Right atrium auricular region (tissue), 2 donors: ENCODE results near the gene PRRX2. TPM values are rescaled to one million over a fixed set of nuclear protein-coding genes. Genes with fewer than 3 reads are reported as not detected.

Experiments used
- DNase-seq: peaks from one replicate; pipeline ENCODE4 v3.0.0-alpha.2; 2019; ENCODE audit warnings: low spot score
- H3K27ac ChIP-seq, 2 donors: fragments of 200-600 bp; sonication (generic); 1 replicate in 1 of 2; 2 replicates in 1 of 2; pipeline ENCODE4 v1.5.1; 2016 to 2019
- H3K27me3 ChIP-seq, 2 donors: fragments of 200-600 bp; sonication (generic); one replicate each; pipeline versions ENCODE4 v1.5.1 to v1.6.0; 2017 to 2019
- H3K36me3 ChIP-seq: fragments of 200-600 bp; sonication (generic); one replicate; pipeline ENCODE4 v1.5.1; 2016
- H3K4me1 ChIP-seq, 2 donors: fragments of 200-600 bp; sonication (generic); one replicate each; pipeline versions ENCODE4 v1.5.1 to v1.6.0; 2017 to 2019
- H3K4me3 ChIP-seq, 2 donors: fragments of 200-600 bp; sonication (generic); 1 replicate in 1 of 2; 2 replicates in 1 of 2; pipeline ENCODE4 v1.5.1; 2017 to 2019; ENCODE audit warnings: mild to moderate bottlenecking in 1 of 2, moderate library complexity in 1 of 2
- H3K9me3 ChIP-seq, 2 donors: fragments of 200-600 bp; sonication (generic); one replicate each; pipeline ENCODE4 v1.5.1; 2019
- CTCF ChIP-seq, 2 donors: fragments of 200-600 bp; sonication (generic); IDR thresholded peaks; one replicate each; pipeline ENCODE4 v1.5.1; 2019; ENCODE audit warnings: antibody characterized with exemption in 2 of 2
- total RNA-seq, 2 donors: library from RNA; depleted of rRNA; stranded (reverse); fragments of >200 nt; gene quantifications; one replicate each; pipeline ENCODE4 v1.1.0, GENCODE V29; 2016

The PRRX2 gene
- total RNA-seq, 2 donors from 2014 or later = 1.1 to 6.9 TPM

GRCh38 chr9:129728744-129729143, 63.3 kb downstream of the PRRX2 start:
- TF ChIP-seq CTCF (IDR thresholded peaks at IDR 0.05) = no peak
- no peaks in the 10 kb centered on the region for H3K36me3 ChIP-seq
- no peaks in the 10 kb centered on the region for H3K9me3 ChIP-seq
- H3K4me1 ChIP-seq = peaks cover 0 to 16% of the 10 kb centered on the region in 2 donors
- no peak overlapping the region for H3K27ac ChIP-seq
- H3K4me3 ChIP-seq = no peak overlapping the region
- no peak for DNase-seq
- H3K27me3 ChIP-seq = no peaks in the 10 kb centered on the region

- Histone ChIP-seq H3K36me3 (no peaks in the 10 kb centered on the region), H3K27me3 (no peaks in the 10 kb centered on the region)
- no peak for TF ChIP-seq CTCF (IDR thresholded peaks at IDR 0.05)
Measured at GRCh38 chr9:129731477-129732085, 66.1 kb downstream of the PRRX2 start.

GRCh38 chr9:129732100-129732499, 66.7 kb downstream of the PRRX2 start:
- H3K27me3 ChIP-seq = no peaks in the 10 kb centered on the region
- DNase-seq = no peak
- peaks cover 0 to 1% of the 10 kb centered on the region in 2 donors for H3K4me1 ChIP-seq
- H3K9me3 ChIP-seq = no peaks in the 10 kb centered on the region
- no peak overlapping the region for H3K4me3 ChIP-seq
- no peak overlapping the region for H3K27ac ChIP-seq
- no peak for TF ChIP-seq CTCF (IDR thresholded peaks at IDR 0.05)
- H3K36me3 ChIP-seq = no peaks in the 10 kb centered on the region

More at GRCh38 chr9:129731477-129732085, 66.1 kb downstream of the PRRX2 start:
- Histone ChIP-seq H3K27ac (no peak overlapping the region), H3K4me1 (peaks cover 0 to 4% of the 10 kb centered on the region in 2 donors), H3K4me3 (no peak overlapping the region), H3K9me3 (no peaks in the 10 kb centered on the region)
- DNase-seq = no peak

GRCh38 chr9:129732946-129733631, 67.6 kb downstream of the PRRX2 start:
- H3K9me3 ChIP-seq = no peaks in the 10 kb centered on the region
- H3K27me3 ChIP-seq = no peaks in the 10 kb centered on the region
- DNase-seq = no peak
- H3K27ac ChIP-seq = no peak overlapping the region
- H3K4me1 ChIP-seq = peaks cover 0 to 10% of the 10 kb centered on the region in 2 donors
- H3K4me3 ChIP-seq = no peak overlapping the region
- H3K36me3 ChIP-seq = no peaks in the 10 kb centered on the region
- TF ChIP-seq CTCF (IDR thresholded peaks at IDR 0.05) = no peak

- Histone ChIP-seq H3K36me3 (no peaks in the 10 kb centered on the region), H3K9me3 (no peaks in the 10 kb centered on the region), H3K27ac (no peak overlapping the region), H3K4me1 (peaks cover 0 to 11% of the 10 kb centered on the region in 2 donors), H3K4me3 (no peak overlapping the region), H3K27me3 (no peaks in the 10 kb centered on the region)
- DNase-seq = no peak
- no peak for TF ChIP-seq CTCF (IDR thresholded peaks at IDR 0.05)
Measured at GRCh38 chr9:129733632-129733953, 68.1 kb downstream of the PRRX2 start.
